ENCODE results near the gene CTNND2.
"Not testable (repeated sequence)": the region's sequence is repeated elsewhere in the genome, so short reads cannot be mapped to it uniquely, and the experiment has no call there.

The CTNND2 gene

DNA sequence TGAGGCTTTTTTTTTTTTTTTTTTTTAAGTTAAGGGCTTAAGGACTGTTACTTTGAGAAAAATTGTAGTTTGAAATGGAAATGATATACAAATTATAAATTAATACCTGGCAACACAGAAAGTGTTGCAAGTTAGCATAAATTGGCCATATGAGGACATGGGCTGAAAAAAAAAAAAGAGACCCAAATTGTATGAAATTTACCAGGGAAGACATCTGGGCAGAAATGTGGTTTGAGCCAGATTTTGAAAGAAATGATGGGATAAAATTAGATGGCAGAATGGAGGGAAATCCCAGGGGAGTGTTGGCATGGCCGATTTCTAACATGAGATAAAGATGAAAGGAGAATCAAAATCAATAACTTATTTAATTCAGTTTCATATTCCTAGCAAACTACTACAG, 472.1 kb downstream of the CTNND2 start:
- Histone ChIP-seq H3K27ac (ENCODE audit: low read depth, low read length) (no peak overlapping the region), H3K27me3 (ENCODE audit: insufficient read depth, low read length) (no peaks in the 10 kb centered on the region), H2AFZ (ENCODE audit: low read length, unreplicated experiment) (no peak overlapping the region), H3K4me3 (ENCODE audit: low read depth, low read length) (no peak overlapping the region), H3K36me3 (ENCODE audit: insufficient read depth, low read length) (no peaks in the 10 kb centered on the region), H3K4me1 (ENCODE audit: control insufficient read depth, insufficient read depth, low read length, unreplicated experiment) (no peaks in the 10 kb centered on the region), H3K79me2 (ENCODE audit: control insufficient read depth, insufficient read depth, low read length, unreplicated experiment) (no peaks in the 10 kb centered on the region)

DNA sequence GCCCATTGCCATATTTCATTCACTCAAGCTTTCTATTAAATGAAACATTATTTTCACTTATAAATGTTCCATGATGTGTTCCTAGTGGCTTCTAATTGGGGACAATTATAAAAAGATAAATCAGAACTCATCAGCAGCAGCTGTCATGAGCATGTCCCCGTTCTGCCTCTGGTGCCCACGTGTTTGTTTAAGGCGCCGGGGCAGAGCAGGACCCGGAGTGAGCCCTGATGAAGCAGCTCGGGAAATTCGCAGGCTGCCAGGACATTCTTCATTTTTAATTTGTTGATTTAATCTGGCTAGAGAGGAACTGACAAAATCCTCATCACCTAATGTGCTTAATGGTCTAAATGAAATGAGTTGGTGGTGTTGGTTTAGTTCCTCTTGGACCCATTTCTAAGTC, 475.0 kb downstream of the CTNND2 start:
- Histone ChIP-seq H2AFZ (ENCODE audit: low read length, unreplicated experiment) (no peak overlapping the region), H3K27me3 (ENCODE audit: insufficient read depth, low read length) (no peaks in the 10 kb centered on the region), H3K4me1 (ENCODE audit: control insufficient read depth, insufficient read depth, low read length, unreplicated experiment) (no peaks in the 10 kb centered on the region), H3K4me3 (ENCODE audit: low read depth, low read length) (no peak overlapping the region), H3K27ac (ENCODE audit: low read depth, low read length) (no peak overlapping the region), H3K36me3 (ENCODE audit: insufficient read depth, low read length) (no peaks in the 10 kb centered on the region), H3K79me2 (ENCODE audit: control insufficient read depth, insufficient read depth, low read length, unreplicated experiment) (no peaks in the 10 kb centered on the region)

DNA sequence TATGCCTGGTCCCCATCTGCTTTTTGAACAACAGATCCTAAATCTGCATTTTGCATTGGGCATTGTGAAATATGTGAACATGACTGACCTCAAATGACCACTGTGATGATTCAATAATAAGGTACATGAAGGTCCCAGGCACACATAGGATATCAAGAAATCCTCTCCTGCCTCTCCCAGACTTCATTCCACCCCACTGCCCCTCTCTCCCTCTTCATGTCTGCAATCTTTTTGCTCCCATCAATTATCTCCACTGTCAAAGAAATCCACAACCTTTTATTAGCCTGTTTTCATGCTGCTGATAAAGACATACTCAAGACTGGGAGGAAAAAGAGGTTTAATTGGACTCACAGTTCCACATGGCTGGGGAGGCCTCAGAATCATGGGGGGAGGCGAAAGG, 476.7 kb downstream of the CTNND2 start:
- Histone ChIP-seq H3K79me2 (ENCODE audit: control insufficient read depth, insufficient read depth, low read length, unreplicated experiment) (no peaks in the 10 kb centered on the region), H3K27me3 (ENCODE audit: insufficient read depth, low read length) (no peaks in the 10 kb centered on the region), H3K4me3 (ENCODE audit: low read depth, low read length) (no peak overlapping the region), H3K36me3 (ENCODE audit: insufficient read depth, low read length) (no peaks in the 10 kb centered on the region), H3K4me1 (ENCODE audit: control insufficient read depth, insufficient read depth, low read length, unreplicated experiment) (no peaks in the 10 kb centered on the region), H3K27ac (ENCODE audit: low read depth, low read length) (no peak overlapping the region), H2AFZ (ENCODE audit: low read length, unreplicated experiment) (no peak overlapping the region)

DNA sequence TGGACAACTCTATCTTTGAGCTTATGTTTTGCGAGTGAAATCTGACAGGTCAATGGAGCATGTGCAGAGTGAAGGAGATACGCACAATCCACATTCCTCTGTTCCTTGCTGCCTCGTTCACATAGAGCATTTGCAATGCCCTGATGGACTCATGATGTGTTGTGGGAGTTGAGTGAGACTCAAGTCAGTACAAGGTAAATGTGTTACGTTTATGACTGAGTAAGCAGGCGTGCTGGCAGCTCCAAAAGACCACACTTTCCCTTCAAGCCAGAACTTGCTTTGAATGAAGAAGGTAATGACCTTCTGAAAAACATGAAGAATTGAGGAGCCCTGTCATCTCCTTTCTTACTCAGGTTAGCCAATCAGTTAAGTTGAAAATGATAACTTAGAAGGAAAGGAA, 477.8 kb downstream of the CTNND2 start:
- Histone ChIP-seq H2AFZ (ENCODE audit: low read length, unreplicated experiment) (no peak overlapping the region), H3K27me3 (ENCODE audit: insufficient read depth, low read length) (no peaks in the 10 kb centered on the region), H3K36me3 (ENCODE audit: insufficient read depth, low read length) (no peaks in the 10 kb centered on the region), H3K4me3 (ENCODE audit: low read depth, low read length) (no peak overlapping the region), H3K4me1 (ENCODE audit: control insufficient read depth, insufficient read depth, low read length, unreplicated experiment) (no peaks in the 10 kb centered on the region), H3K79me2 (ENCODE audit: control insufficient read depth, insufficient read depth, low read length, unreplicated experiment) (no peaks in the 10 kb centered on the region), H3K27ac (ENCODE audit: low read depth, low read length) (no peak overlapping the region)

DNA sequence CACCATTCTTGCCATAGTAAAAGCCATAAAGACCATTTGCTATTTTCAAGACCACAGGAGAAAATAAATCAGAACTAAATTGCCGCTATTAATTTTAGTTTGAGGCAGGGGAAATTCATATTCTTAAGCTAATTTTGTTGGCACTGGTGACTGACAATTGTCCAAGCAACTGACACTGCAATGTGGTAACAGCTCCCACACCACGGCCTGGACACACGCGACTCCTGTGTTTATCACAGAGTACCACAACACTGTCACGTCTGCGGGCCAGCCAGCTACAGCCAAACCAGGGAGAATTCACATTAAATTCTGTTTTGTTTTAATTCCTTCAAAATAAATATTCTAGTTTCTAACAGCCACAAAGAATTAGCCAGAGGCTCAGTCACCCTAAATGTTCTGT, 481.9 kb downstream of the CTNND2 start:
- Histone ChIP-seq H3K4me3 (ENCODE audit: low read depth, low read length) (no peak overlapping the region), H3K36me3 (ENCODE audit: insufficient read depth, low read length) (no peaks in the 10 kb centered on the region), H2AFZ (ENCODE audit: low read length, unreplicated experiment) (no peak overlapping the region), H3K27ac (ENCODE audit: low read depth, low read length) (no peak overlapping the region), H3K79me2 (ENCODE audit: control insufficient read depth, insufficient read depth, low read length, unreplicated experiment) (no peaks in the 10 kb centered on the region), H3K27me3 (ENCODE audit: insufficient read depth, low read length) (no peaks in the 10 kb centered on the region), H3K4me1 (ENCODE audit: control insufficient read depth, insufficient read depth, low read length, unreplicated experiment) (no peaks in the 10 kb centered on the region)

DNA sequence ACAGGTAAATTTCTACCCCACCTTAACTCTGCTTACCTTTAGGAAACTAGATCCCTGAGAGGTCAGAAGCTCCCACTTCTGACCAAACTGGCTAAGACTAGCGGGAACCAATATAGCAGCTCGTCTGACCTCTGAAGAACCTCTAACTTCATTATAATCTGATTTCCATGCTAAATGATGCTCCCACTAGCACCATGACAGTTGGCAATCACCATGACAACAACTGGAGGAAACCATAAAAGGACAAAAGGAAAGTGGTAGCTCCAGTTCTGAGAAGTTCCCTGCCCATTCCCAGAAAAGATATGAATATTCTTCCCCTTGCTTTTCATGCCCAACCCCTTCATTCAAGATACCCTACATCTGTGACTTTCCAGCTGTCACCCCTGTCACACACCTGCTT, 483.3 kb downstream of the CTNND2 start:
- no peak overlapping the region for H2AFZ ChIP-seq (ENCODE audit: low read length, unreplicated experiment)
- no peaks in the 10 kb centered on the region for H3K4me1 ChIP-seq (ENCODE audit: control insufficient read depth, insufficient read depth, low read length, unreplicated experiment)
- no peaks in the 10 kb centered on the region for H3K27me3 ChIP-seq (ENCODE audit: insufficient read depth, low read length)

DNA sequence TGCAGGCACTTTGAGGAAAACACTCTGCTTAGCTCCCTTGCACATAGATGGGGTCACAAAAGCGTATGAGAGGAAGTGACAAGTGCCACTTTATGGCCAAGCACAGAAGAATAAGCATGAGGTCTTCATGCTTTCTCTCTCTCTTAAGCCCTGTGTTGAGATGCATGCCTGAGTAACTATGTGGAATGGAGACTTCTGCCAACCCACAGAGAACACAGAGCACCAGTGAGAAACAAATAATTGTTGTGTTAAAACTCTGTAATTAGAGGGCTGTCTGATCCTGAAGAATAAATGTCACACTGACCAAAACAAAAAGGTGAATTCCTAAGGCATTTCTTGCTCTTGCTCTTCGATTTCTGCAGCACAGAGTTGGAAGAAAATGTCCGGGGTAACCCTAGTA, 488.5 kb downstream of the CTNND2 start:
- Histone ChIP-seq H3K27me3 (ENCODE audit: insufficient read depth, low read length) (no peaks in the 10 kb centered on the region), H2AFZ (ENCODE audit: low read length, unreplicated experiment) (no peak overlapping the region), H3K4me3 (ENCODE audit: low read depth, low read length) (no peak overlapping the region), H3K79me2 (ENCODE audit: control insufficient read depth, insufficient read depth, low read length, unreplicated experiment) (no peaks in the 10 kb centered on the region), H3K27ac (ENCODE audit: low read depth, low read length) (no peak overlapping the region), H3K36me3 (ENCODE audit: insufficient read depth, low read length) (no peaks in the 10 kb centered on the region), H3K4me1 (ENCODE audit: control insufficient read depth, insufficient read depth, low read length, unreplicated experiment) (no peaks in the 10 kb centered on the region)

More for the DNA sequence above, 483.3 kb downstream of the CTNND2 start:
- Histone ChIP-seq H3K4me3 (ENCODE audit: low read depth, low read length) (no peak overlapping the region), H3K27ac (ENCODE audit: low read depth, low read length) (no peak overlapping the region), H3K79me2 (ENCODE audit: control insufficient read depth, insufficient read depth, low read length, unreplicated experiment) (no peaks in the 10 kb centered on the region), H3K36me3 (ENCODE audit: insufficient read depth, low read length) (no peaks in the 10 kb centered on the region)

DNA sequence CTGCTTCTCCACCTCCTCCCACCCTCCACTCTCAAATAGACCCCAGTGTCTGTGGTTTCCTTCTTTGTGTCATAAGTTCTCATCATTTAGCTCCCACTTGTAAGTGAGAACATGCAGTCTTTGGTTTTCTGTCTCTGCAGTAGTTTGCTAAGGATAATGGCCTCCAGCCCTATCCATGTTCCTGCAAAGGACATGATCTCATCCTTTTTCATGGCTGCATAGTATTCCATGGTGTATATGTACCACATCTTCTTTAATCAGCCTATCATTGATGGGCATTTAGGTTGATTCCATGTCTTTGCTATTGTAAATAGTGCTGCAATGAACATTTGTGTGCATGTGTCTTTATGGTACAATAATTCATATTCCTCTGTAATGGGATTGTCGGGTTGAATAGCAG, 489.5 kb downstream of the CTNND2 start:
- H3K27me3 ChIP-seq (ENCODE audit: insufficient read depth, low read length); H3K79me2 ChIP-seq (ENCODE audit: control insufficient read depth, insufficient read depth, low read length, unreplicated experiment); H3K27ac ChIP-seq (ENCODE audit: low read depth, low read length); H3K4me1 ChIP-seq (ENCODE audit: control insufficient read depth, insufficient read depth, low read length, unreplicated experiment); H2AFZ ChIP-seq (ENCODE audit: low read length, unreplicated experiment); H3K36me3 ChIP-seq (ENCODE audit: insufficient read depth, low read length); H3K4me3 ChIP-seq (ENCODE audit: low read depth, low read length): not testable (repeated sequence)

DNA sequence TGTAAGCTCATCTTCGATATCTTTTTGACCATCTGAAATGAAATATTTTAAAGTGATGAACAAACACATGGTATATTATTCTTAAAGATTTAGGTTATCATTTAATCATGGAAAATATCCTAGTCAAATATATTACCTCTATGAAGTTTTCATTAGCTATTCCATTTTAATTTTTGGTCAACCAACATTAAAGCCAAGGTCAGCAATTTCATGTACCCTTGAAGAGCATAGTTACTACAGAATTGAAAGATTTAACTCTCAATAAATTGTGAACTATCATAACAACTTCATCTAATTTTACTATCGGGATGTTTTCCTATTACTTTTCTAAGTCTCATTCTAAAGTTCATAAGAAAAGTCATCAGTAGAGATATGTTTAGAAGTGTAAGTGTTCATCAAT, 492.6 kb downstream of the CTNND2 start:
- no peak overlapping the region for H3K27ac ChIP-seq (ENCODE audit: low read depth, low read length)
- no peaks in the 10 kb centered on the region for H3K79me2 ChIP-seq (ENCODE audit: control insufficient read depth, insufficient read depth, low read length, unreplicated experiment)
- no peaks in the 10 kb centered on the region for H3K36me3 ChIP-seq (ENCODE audit: insufficient read depth, low read length)
- no peaks in the 10 kb centered on the region for H3K4me1 ChIP-seq (ENCODE audit: control insufficient read depth, insufficient read depth, low read length, unreplicated experiment)
- no peaks in the 10 kb centered on the region for H3K27me3 ChIP-seq (ENCODE audit: insufficient read depth, low read length)
- H2AFZ ChIP-seq (ENCODE audit: low read length, unreplicated experiment) = no peak overlapping the region
- no peak overlapping the region for H3K4me3 ChIP-seq (ENCODE audit: low read depth, low read length)

DNA sequence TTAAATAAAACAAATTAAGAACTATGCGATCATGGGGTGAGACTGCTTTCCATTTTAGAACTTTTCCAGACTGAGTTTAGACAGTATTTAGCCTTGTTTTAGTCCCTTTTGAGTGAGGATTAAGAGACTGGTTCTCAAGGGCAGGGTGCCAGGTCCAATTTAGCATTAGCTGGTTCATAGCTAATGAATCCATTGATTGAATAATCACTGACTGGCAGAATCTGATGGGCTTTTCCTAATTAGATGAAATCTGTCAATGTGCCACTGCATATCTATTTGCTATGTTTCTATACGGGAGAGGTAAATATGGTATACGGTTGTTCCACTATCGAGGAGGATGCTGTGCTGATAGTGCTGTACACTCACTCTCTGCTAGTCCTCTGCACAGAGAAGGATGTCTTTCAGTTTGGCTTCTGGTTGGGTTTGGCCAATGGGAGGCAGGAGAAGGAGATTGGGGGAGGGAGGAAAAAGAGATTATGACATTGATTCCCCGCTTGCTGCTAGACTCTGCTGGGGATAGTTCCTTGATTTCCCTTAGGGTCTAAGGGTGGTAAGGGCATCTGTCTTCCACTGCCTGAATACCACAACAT, 496.6 kb downstream of the CTNND2 start:
- H3K4me1 ChIP-seq (ENCODE audit: control insufficient read depth, insufficient read depth, low read length, unreplicated experiment) = no peaks in the 10 kb centered on the region
- H3K79me2 ChIP-seq (ENCODE audit: control insufficient read depth, insufficient read depth, low read length, unreplicated experiment) = no peaks in the 10 kb centered on the region
- H3K27ac ChIP-seq (ENCODE audit: low read depth, low read length) = no peak overlapping the region
- H3K4me3 ChIP-seq (ENCODE audit: low read depth, low read length) = no peak overlapping the region
- no peaks in the 10 kb centered on the region for H3K27me3 ChIP-seq (ENCODE audit: insufficient read depth, low read length)
- H2AFZ ChIP-seq (ENCODE audit: low read length, unreplicated experiment) = no peak overlapping the region
- H3K36me3 ChIP-seq (ENCODE audit: insufficient read depth, low read length) = no peaks in the 10 kb centered on the region

DNA sequence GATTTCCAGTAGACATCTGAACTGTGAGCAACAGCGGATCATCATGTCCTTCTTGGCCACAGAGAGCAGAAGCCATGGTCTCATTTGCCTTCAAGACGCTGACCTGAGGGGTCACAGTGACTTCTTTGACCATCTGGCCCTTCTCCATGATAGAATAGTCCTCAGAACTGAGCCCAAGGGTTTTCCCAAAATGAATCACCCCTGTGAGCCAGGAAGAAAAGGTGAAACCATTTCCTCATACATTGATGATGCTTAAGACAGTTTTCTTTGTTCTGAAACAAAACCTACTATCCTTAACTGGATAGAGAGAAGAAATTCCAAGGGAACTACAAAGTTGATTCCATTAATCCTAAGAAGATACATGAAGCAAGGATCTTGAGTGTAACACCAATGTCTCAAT, 503.9 kb downstream of the CTNND2 start:
- Histone ChIP-seq H3K36me3 (ENCODE audit: insufficient read depth, low read length) (no peaks in the 10 kb centered on the region), H3K4me3 (ENCODE audit: low read depth, low read length) (no peak overlapping the region), H3K4me1 (ENCODE audit: control insufficient read depth, insufficient read depth, low read length, unreplicated experiment) (no peaks in the 10 kb centered on the region), H3K79me2 (ENCODE audit: control insufficient read depth, insufficient read depth, low read length, unreplicated experiment) (no peaks in the 10 kb centered on the region), H3K27me3 (ENCODE audit: insufficient read depth, low read length) (no peaks in the 10 kb centered on the region), H2AFZ (ENCODE audit: low read length, unreplicated experiment) (no peak overlapping the region), H3K27ac (ENCODE audit: low read depth, low read length) (no peak overlapping the region)
